Muscle layer of colon (tissue), 2 donors: ENCODE measurements around the gene ABCA4.

Experiments used
- H3K27ac ChIP-seq: one replicate; pipeline ENCODE4 v1.7.0; 2013; ENCODE audit warnings: low read depth, mild to moderate bottlenecking, low read length, moderate library complexity
- H3K27me3 ChIP-seq, 2 donors: one replicate each; pipeline ENCODE4 v1.7.0; 2013; ENCODE audit warnings: low read length in 2 of 2, mild to moderate bottlenecking in 2 of 2; ENCODE audit not compliant: insufficient read depth in 2 of 2, control insufficient read depth in 1 of 2
- H3K36me3 ChIP-seq: one replicate; pipeline ENCODE4 v1.7.0; 2013; ENCODE audit warnings: mild to moderate bottlenecking, low read length; ENCODE audit not compliant: insufficient read depth
- H3K4me1 ChIP-seq: one replicate; pipeline ENCODE4 v1.7.0; 2013; ENCODE audit warnings: mild to moderate bottlenecking, low read length; ENCODE audit not compliant: insufficient read depth
- H3K4me3 ChIP-seq, 2 donors: one replicate each; pipeline ENCODE4 v1.7.0; 2013; ENCODE audit warnings: low read length in 2 of 2, low read depth in 1 of 2, mild to moderate bottlenecking in 1 of 2, moderate library complexity in 1 of 2
- H3K9ac ChIP-seq: one replicate; pipeline ENCODE4 v1.7.0; 2013; ENCODE audit warnings: low read length
- H3K9me3 ChIP-seq: one replicate; pipeline ENCODE4 v1.7.0; 2013; ENCODE audit warnings: mild to moderate bottlenecking, low read length
- donor health status: abdominal sarcoma.
- donor health status: Adenocarcinoma of cecum.

ABCA4 gene

GRCh38 chr1:94144836-94145235 lies 23.9 kb upstream of the ABCA4 start:
- H3K4me1 ChIP-seq, result peaks cover 6% of the 10 kb centered on the region
- H3K27ac ChIP-seq, result no peak overlapping the region
- no peak overlapping the region for H3K4me3 ChIP-seq
- H3K9ac ChIP-seq, result no peak overlapping the region
- H3K27me3 ChIP-seq, result no peaks in the 10 kb centered on the region
- H3K9me3 ChIP-seq, result no peaks in the 10 kb centered on the region
- H3K36me3 ChIP-seq, result no peaks in the 10 kb centered on the region

- Histone ChIP-seq H3K9me3 (no peaks in the 10 kb centered on the region), H3K27me3 (no peaks in the 10 kb centered on the region), H3K4me3 (no peak overlapping the region), H3K9ac (no peak overlapping the region), H3K27ac (no peak overlapping the region), H3K4me1 (peaks cover 6% of the 10 kb centered on the region), H3K36me3 (no peaks in the 10 kb centered on the region)
These were observed 22.8 kb upstream of the ABCA4 start for GRCh38 chr1:94143809-94144176.

- Histone ChIP-seq H3K27me3 (no peaks in the 10 kb centered on the region), H3K9me3 (no peaks in the 10 kb centered on the region), H3K9ac (no peak overlapping the region), H3K4me1 (peaks cover 6% of the 10 kb centered on the region), H3K36me3 (no peaks in the 10 kb centered on the region), H3K4me3 (no peak overlapping the region), H3K27ac (no peak overlapping the region)
These were observed 22.3 kb upstream of the ABCA4 start for GRCh38 chr1:94143173-94143808.

GRCh38 chr1:94142583-94142982 lies 21.6 kb upstream of the ABCA4 start:
- Histone ChIP-seq H3K4me1 (peaks cover 6% of the 10 kb centered on the region), H3K9me3 (no peaks in the 10 kb centered on the region), H3K27ac (no peak overlapping the region), H3K9ac (no peak overlapping the region), H3K27me3 (no peaks in the 10 kb centered on the region), H3K4me3 (no peak overlapping the region), H3K36me3 (no peaks in the 10 kb centered on the region)

- Histone ChIP-seq H3K36me3 (no peaks in the 10 kb centered on the region), H3K27ac (no peak overlapping the region), H3K9me3 (no peaks in the 10 kb centered on the region), H3K27me3 (no peaks in the 10 kb centered on the region), H3K4me1 (peaks cover 6% of the 10 kb centered on the region), H3K4me3 (no peak overlapping the region), H3K9ac (no peak overlapping the region)
These were observed 21.1 kb upstream of the ABCA4 start for GRCh38 chr1:94142022-94142421.

- Histone ChIP-seq H3K36me3 (no peaks in the 10 kb centered on the region), H3K27ac (no peak overlapping the region), H3K9me3 (no peaks in the 10 kb centered on the region), H3K9ac (no peak overlapping the region), H3K4me1 (no peaks in the 10 kb centered on the region), H3K4me3 (no peak overlapping the region), H3K27me3 (no peaks in the 10 kb centered on the region)
These were observed 11.2 kb upstream of the ABCA4 start for GRCh38 chr1:94132111-94132510.

- Histone ChIP-seq H3K36me3 (no peaks in the 10 kb centered on the region), H3K9ac (no peak overlapping the region), H3K27me3 (no peaks in the 10 kb centered on the region), H3K4me3 (no peak overlapping the region), H3K9me3 (no peaks in the 10 kb centered on the region), H3K27ac (no peak overlapping the region), H3K4me1 (no peaks in the 10 kb centered on the region)
These were observed 10.1 kb upstream of the ABCA4 start for GRCh38 chr1:94130851-94131595.

- Histone ChIP-seq H3K4me3 (no peak overlapping the region), H3K9me3 (no peaks in the 10 kb centered on the region)
These were observed 5.7 kb upstream of the ABCA4 start for GRCh38 chr1:94126651-94127050.

GRCh38 chr1:94125551-94126514 lies 4.9 kb upstream of the ABCA4 start:
- H3K9ac ChIP-seq, result no peak overlapping the region
- no peaks in the 10 kb centered on the region for H3K9me3 ChIP-seq
- no peaks in the 10 kb centered on the region for H3K4me1 ChIP-seq
- no peaks in the 10 kb centered on the region for H3K27me3 ChIP-seq
- H3K36me3 ChIP-seq, result no peaks in the 10 kb centered on the region
- H3K4me3 ChIP-seq, result no peak overlapping the region
- no peak overlapping the region for H3K27ac ChIP-seq

More at GRCh38 chr1:94126651-94127050, 5.7 kb upstream of the ABCA4 start:
- Histone ChIP-seq H3K9ac (no peak overlapping the region), H3K27me3 (no peaks in the 10 kb centered on the region), H3K36me3 (no peaks in the 10 kb centered on the region), H3K27ac (no peak overlapping the region), H3K4me1 (no peaks in the 10 kb centered on the region)

GRCh38 chr1:94124538-94124937 lies 3.6 kb upstream of the ABCA4 start:
- Histone ChIP-seq H3K27me3 (no peaks in the 10 kb centered on the region), H3K9ac (no peak overlapping the region), H3K27ac (no peak overlapping the region), H3K4me1 (no peaks in the 10 kb centered on the region), H3K4me3 (no peak overlapping the region), H3K9me3 (no peaks in the 10 kb centered on the region), H3K36me3 (no peaks in the 10 kb centered on the region)

GRCh38 chr1:94122201-94122970 lies 1.4 kb upstream of the ABCA4 start:
- H3K36me3 ChIP-seq, result no peaks in the 10 kb centered on the region
- no peak overlapping the region for H3K27ac ChIP-seq
- no peak overlapping the region for H3K4me3 ChIP-seq
- H3K9me3 ChIP-seq, result no peaks in the 10 kb centered on the region
- H3K9ac ChIP-seq, result no peak overlapping the region
- H3K4me1 ChIP-seq, result peaks cover under 1% of the 10 kb centered on the region
- H3K27me3 ChIP-seq, result no peaks in the 10 kb centered on the region
